Measurements from ENCODE around the gene MYLK3.
"Not testable (repeated sequence)": the region's sequence is repeated elsewhere in the genome, so short reads cannot be mapped to it uniquely, and the experiment has no call there.

The MYLK3 gene

GRCh38 chr16:46747777-46748651 lies at the start of gene MYLK3:
Gene MYLK3, minus strand, starts transcription at chr16:46748344. Its CDS starts 151 bp downstream, at chr16:46748193.
- Histone ChIP-seq H3K27me3 (ENCODE audit: low read depth) (no peaks in the 10 kb centered on the region), H3K36me3 (replicated peaks) (no peaks in the 10 kb centered on the region), H3K4me3 (no peak within 1 kb of the TSS), H3K9me3 (no peaks in the 10 kb centered on the region), H3K4me1 (no peaks in the 10 kb centered on the region)
- in situ Hi-C loops (cut with MboI; ENCODE audit: low sequenced_read_pairs), result no loop called here
- DNase-seq (ENCODE audit: low spot score in 2 of 2), result no peak

- no peaks in the 10 kb centered on the region for H3K9me3 ChIP-seq
- no peak for DNase-seq (ENCODE audit: low spot score in 2 of 2)
- H3K36me3 ChIP-seq (replicated peaks), result no peaks in the 10 kb centered on the region
- no peaks in the 10 kb centered on the region for H3K4me1 ChIP-seq
- H3K4me3 ChIP-seq, result no peak overlapping the region
- H3K27me3 ChIP-seq (ENCODE audit: low read depth), result no peaks in the 10 kb centered on the region
- in situ Hi-C loops (cut with MboI; ENCODE audit: low sequenced_read_pairs), result no loop called here
These were observed 49.4 kb upstream of the MYLK3 start for GRCh38 chr16:46797501-46797900.

DNA sequence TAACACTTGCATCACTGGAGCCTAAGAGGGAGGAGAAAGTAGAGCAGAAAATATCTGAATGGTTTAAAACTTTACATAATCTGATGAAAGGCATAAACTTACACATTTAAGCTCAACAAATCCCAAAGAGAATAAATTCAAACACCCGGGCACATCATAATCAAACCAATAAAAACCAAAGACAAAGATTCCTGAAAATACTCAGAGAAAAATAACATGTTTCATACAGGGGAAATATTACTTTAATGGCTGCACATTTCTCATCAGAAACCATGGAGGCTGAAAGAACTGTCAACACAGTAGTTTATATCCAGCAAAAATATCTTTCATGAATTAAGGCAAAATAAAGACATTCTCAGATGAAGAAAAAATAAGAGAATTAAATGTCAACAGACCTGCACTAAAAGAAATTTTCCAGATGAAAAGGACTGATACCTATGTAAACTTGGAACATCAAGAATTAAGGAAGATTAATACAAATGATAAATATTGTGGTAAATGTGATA lies 48.7 kb upstream of the MYLK3 start:
- H3K4me3 ChIP-seq, result no peak overlapping the region
- in situ Hi-C loops (cut with MboI; ENCODE audit: low sequenced_read_pairs), result no loop called here
- H3K36me3 ChIP-seq (replicated peaks), result no peaks in the 10 kb centered on the region
- no peaks in the 10 kb centered on the region for H3K4me1 ChIP-seq
- no peaks in the 10 kb centered on the region for H3K9me3 ChIP-seq
- no peaks in the 10 kb centered on the region for H3K27me3 ChIP-seq (ENCODE audit: low read depth)
- DNase-seq (ENCODE audit: low spot score in 2 of 2), result no peak

DNA sequence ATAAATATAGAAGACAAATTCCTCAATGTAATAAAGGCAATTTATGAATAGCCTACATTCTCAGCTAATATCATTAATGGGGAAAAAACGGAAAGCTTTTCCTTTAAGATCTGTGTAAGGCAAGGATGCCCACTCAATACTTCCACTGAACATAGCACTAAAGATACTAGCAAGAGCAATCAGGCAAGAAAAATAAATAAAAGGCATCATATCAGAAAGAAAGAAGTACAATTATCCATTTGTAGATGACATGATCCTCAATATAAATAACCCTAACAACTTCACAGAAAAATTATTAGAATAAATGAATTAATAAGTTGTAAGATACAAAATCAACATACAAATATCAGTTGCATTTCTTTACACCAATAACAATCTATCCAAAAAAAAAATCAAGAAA lies 45.7 kb upstream of the MYLK3 start:
- H3K27me3 ChIP-seq (ENCODE audit: low read depth), result no peaks in the 10 kb centered on the region
- no peak for DNase-seq (ENCODE audit: low spot score in 2 of 2)
- H3K4me1 ChIP-seq, result no peaks in the 10 kb centered on the region
- no peak overlapping the region for H3K4me3 ChIP-seq
- in situ Hi-C loops (cut with MboI; ENCODE audit: low sequenced_read_pairs), result no loop called here
- no peaks in the 10 kb centered on the region for H3K36me3 ChIP-seq (replicated peaks)
- H3K9me3 ChIP-seq, result no peaks in the 10 kb centered on the region

- Histone ChIP-seq H3K4me1 (no peaks in the 10 kb centered on the region), H3K9me3 (no peaks in the 10 kb centered on the region), H3K36me3 (replicated peaks) (no peaks in the 10 kb centered on the region), H3K27me3 (ENCODE audit: low read depth) (no peaks in the 10 kb centered on the region), H3K4me3 (no peak overlapping the region)
- in situ Hi-C loops (cut with MboI; ENCODE audit: low sequenced_read_pairs), result no loop called here
- DNase-seq (ENCODE audit: low spot score in 2 of 2), result no peak
These were observed 42.6 kb upstream of the MYLK3 start for GRCh38 chr16:46790599-46791270.

DNA sequence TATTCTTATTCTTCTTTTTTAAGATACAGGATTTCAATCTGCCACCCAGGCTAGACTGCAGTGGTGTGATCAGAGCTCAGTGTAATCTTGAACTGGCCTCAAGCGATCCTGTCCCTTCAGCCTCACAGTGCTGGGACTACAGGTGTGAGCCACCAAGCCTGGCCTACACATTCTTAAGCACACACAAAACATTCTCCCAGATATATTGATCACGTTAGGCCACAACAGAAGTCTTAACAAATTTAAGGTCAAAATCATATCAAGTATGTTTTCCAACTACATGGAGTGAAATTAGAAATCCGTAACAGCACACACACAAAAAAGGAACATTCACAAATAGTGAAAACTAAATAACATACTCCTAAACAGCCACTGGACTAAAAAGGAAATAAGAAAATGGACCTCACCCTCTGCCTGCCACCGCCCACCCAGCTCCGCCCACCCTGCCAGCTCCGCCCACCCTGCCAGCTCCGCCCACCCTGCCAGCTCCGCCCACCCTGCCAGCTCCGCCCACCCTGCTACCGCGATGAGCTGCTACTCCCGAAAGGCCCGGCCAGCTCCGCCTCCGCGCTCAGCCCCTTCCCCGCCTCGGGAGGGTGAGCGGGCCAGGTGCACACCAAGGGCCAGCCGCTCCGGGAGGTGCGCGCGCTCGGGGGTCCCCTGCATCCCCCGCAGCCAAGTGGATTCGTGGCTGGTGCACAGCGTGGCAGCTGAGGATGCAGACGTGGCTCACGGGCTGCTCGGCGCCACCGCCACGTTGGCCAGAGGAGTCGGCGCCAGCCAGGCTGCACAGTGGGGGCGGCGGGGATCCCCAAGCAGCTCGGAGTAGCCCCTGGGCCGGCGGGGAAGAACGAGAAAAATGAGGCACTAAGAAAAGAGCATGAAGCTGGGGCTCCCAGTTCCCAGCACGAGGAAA lies 41.6 kb upstream of the MYLK3 start:
- Histone ChIP-seq H3K4me3 (no peak overlapping the region), H3K9me3 (no peaks in the 10 kb centered on the region), H3K4me1 (no peaks in the 10 kb centered on the region), H3K27me3 (ENCODE audit: low read depth) (no peaks in the 10 kb centered on the region), H3K36me3 (replicated peaks) (no peaks in the 10 kb centered on the region)
- in situ Hi-C loops (cut with MboI; ENCODE audit: low sequenced_read_pairs), result no loop called here
- DNase-seq (ENCODE audit: low spot score in 2 of 2), result no peak

- H3K4me3 ChIP-seq, result no peak overlapping the region
- no peaks in the 10 kb centered on the region for H3K27me3 ChIP-seq (ENCODE audit: low read depth)
- H3K4me1 ChIP-seq, result no peaks in the 10 kb centered on the region
- H3K36me3 ChIP-seq (replicated peaks), result no peaks in the 10 kb centered on the region
- in situ Hi-C loops (cut with MboI; ENCODE audit: low sequenced_read_pairs), result no loop called here
- H3K9me3 ChIP-seq, result no peaks in the 10 kb centered on the region
- no peak for DNase-seq (ENCODE audit: low spot score in 2 of 2)
These were observed 40.8 kb upstream of the MYLK3 start for GRCh38 chr16:46788891-46789474.

DNA sequence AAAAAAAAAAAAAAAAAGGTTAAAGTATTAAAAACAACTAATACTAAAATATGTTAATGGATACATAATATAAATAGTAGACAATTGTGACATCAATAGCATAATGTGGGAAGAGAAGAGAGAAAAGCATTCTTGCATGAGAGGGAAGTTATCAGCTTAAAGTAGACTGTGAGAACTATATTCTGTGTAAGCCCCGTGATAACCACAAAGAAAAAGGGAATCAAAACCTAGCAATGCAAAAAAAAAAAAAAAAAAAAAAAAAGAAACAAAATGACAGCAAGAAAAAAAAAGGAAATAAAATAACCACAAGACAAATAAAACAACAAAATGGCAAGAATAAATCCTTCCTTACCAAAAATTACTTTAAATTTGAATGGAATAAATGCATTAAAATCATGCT lies 39.8 kb upstream of the MYLK3 start:
- H3K4me3 ChIP-seq, result no peak overlapping the region
- in situ Hi-C loops (cut with MboI; ENCODE audit: low sequenced_read_pairs), result no loop called here
- no peak for DNase-seq (ENCODE audit: low spot score in 2 of 2)
- H3K36me3 ChIP-seq (replicated peaks), result no peaks in the 10 kb centered on the region
- no peaks in the 10 kb centered on the region for H3K4me1 ChIP-seq
- no peaks in the 10 kb centered on the region for H3K27me3 ChIP-seq (ENCODE audit: low read depth)
- H3K9me3 ChIP-seq, result no peaks in the 10 kb centered on the region

- in situ Hi-C loops (cut with MboI; ENCODE audit: low sequenced_read_pairs), result no loop called here
- Histone ChIP-seq H3K4me1 (no peaks in the 10 kb centered on the region), H3K27me3 (ENCODE audit: low read depth) (no peaks in the 10 kb centered on the region), H3K36me3 (replicated peaks) (no peaks in the 10 kb centered on the region), H3K9me3 (no peaks in the 10 kb centered on the region), H3K4me3 (no peak overlapping the region)
- no peak for DNase-seq (ENCODE audit: low spot score in 2 of 2)
These were observed 37.1 kb upstream of the MYLK3 start for GRCh38 chr16:46785076-46785845.

DNA sequence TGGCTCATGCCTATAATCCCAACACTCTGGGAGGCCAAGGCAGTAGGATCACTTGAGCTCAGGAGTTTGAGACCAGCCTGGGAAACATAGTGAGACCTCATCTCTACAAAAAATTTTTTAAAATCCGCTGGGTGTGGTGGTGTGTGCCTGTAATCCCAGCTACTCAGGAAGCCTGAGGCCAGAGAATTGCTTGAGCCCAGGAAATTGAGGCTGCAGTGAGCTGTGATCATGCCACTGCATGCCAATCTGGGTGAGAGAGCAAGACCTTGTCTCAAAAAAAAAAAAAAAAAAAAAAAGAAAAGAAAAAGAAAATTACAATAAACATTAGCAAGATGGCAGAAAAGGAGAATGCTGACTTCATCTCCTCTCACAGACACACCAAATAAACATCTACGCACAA lies 36.4 kb upstream of the MYLK3 start:
- in situ Hi-C loops (cut with MboI; ENCODE audit: low sequenced_read_pairs); DNase-seq (ENCODE audit: low spot score in 2 of 2); H3K4me1 ChIP-seq; H3K27me3 ChIP-seq (ENCODE audit: low read depth); H3K36me3 ChIP-seq (replicated peaks); H3K4me3 ChIP-seq; H3K9me3 ChIP-seq: not testable (repeated sequence)

- Histone ChIP-seq H3K27me3 (ENCODE audit: low read depth) (no peaks in the 10 kb centered on the region), H3K9me3 (0 out of 2 replicates have a peak, but pooled peaks cover under 1% of the 10 kb centered on the region), H3K36me3 (replicated peaks) (no peaks in the 10 kb centered on the region), H3K4me3 (no peak overlapping the region), H3K4me1 (no peaks in the 10 kb centered on the region)
- DNase-seq (ENCODE audit: low spot score in 2 of 2), result no peak
- in situ Hi-C loops (cut with MboI; ENCODE audit: low sequenced_read_pairs), result no loop called here
These were observed 35.7 kb upstream of the MYLK3 start for GRCh38 chr16:46783800-46784199.

DNA sequence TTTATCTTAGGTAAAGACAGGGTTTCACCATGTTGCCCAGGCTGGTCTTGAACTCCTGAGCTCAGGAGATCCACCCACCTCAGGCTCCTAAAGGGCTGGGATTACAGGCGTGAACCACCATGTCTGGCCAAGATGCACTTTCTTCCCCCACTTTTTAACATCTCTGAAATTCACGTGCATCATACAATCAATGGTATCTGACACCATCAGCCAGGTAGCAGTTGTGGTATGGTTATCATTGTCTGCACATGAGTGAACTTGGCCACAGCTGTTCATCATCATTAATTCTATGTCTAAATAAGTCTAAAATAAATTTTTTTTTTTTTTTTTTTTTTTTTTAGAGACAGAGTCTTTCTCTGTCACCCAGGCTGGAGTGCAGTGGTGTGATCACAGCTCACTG lies 34.2 kb upstream of the MYLK3 start:
- Histone ChIP-seq H3K4me3 (no peak overlapping the region), H3K27me3 (ENCODE audit: low read depth) (no peaks in the 10 kb centered on the region), H3K9me3 (peaks cover 3% of the 10 kb centered on the region; the same call in 1 of the 2 replicates), H3K4me1 (no peaks in the 10 kb centered on the region), H3K36me3 (replicated peaks) (no peaks in the 10 kb centered on the region)
- DNase-seq (ENCODE audit: low spot score in 2 of 2), result no peak
- in situ Hi-C loops (cut with MboI; ENCODE audit: low sequenced_read_pairs), result no loop called here

GRCh38 chr16:46777804-46778203 lies 29.7 kb upstream of the MYLK3 start:
- H3K4me1 ChIP-seq, result no peaks in the 10 kb centered on the region
- H3K4me3 ChIP-seq, result no peak overlapping the region
- no peak for DNase-seq (ENCODE audit: low spot score in 2 of 2)
- no peaks in the 10 kb centered on the region for H3K36me3 ChIP-seq (replicated peaks)
- in situ Hi-C loops (cut with MboI; ENCODE audit: low sequenced_read_pairs), result no loop called here
- no peaks in the 10 kb centered on the region for H3K27me3 ChIP-seq (ENCODE audit: low read depth)
- H3K9me3 ChIP-seq, result peaks cover 3% of the 10 kb centered on the region; the same call in 1 of the 2 replicates

Measured in HAP-1 (cell line).